ENCODE results near the gene SHISA9. TPM values are rescaled to one million over a fixed set of nuclear protein-coding genes. Genes with fewer than 3 reads are reported as not detected.
A peak's percentile ranks its signal among the peaks of the same experiment; 100 is the strongest.

Gene SHISA9
- total RNA-seq, 1 donor from 2014 or later: 2.5 TPM

GRCh38 chr16:13189250-13189649, 287.9 kb downstream of the SHISA9 start:
- H3K9ac ChIP-seq: no peak overlapping the region
- Mint-ChIP-seq H3K4me3 (no peak overlapping the region), H3K4me1 (peaks cover 16% of the 10 kb centered on the region), H3K36me3 (no peaks in the 10 kb centered on the region), H3K27ac (no peak overlapping the region), H3K9me3 (peaks cover 2% of the 10 kb centered on the region), H3K27me3 (ENCODE audit: insufficient read depth, low read depth) (peaks cover 2% of the 10 kb centered on the region)
- no peaks in the 10 kb centered on the region for H3K79me2 ChIP-seq (ENCODE audit: low read depth)
- H2AFZ ChIP-seq (replicated peaks): no peak overlapping the region
- peaks cover 4% of the 10 kb centered on the region for H3K4me1 ChIP-seq
- H3K9me3 ChIP-seq (ENCODE audit: low read depth): no peaks in the 10 kb centered on the region
- no peaks in the 10 kb centered on the region for H3K36me3 ChIP-seq
- no peak overlapping the region for H3K4me2 ChIP-seq
- H3K27me3 ChIP-seq: no peaks in the 10 kb centered on the region
- TF ChIP-seq EZH2 (IDR thresholded peaks at IDR 0.05) (no peak), CTCF (IDR thresholded peaks at IDR 0.05) (no peak), EZH2phosphoT487 (IDR thresholded peaks at IDR 0.05) (no peak)
- no peaks in the 10 kb centered on the region for H4K20me1 ChIP-seq (ENCODE audit: low read depth)
- no peaks in the 10 kb centered on the region for H3F3A ChIP-seq (ENCODE audit: low read depth)
- H3K27ac ChIP-seq: no peak overlapping the region
- no peak for DNase-seq (ENCODE audit: low spot score)
- H3K4me3 ChIP-seq: no peak overlapping the region

GRCh38 chr16:13193721-13194120, 292.3 kb downstream of the SHISA9 start:
- Mint-ChIP-seq H3K4me1 (peaks cover 7% of the 10 kb centered on the region), H3K27ac (no peak overlapping the region), H3K9me3 (peaks cover 2% of the 10 kb centered on the region), H3K27me3 (ENCODE audit: insufficient read depth, low read depth) (peaks cover 2% of the 10 kb centered on the region), H3K36me3 (no peaks in the 10 kb centered on the region), H3K4me3 (peak overlapping the region; percentile 7)
- Histone ChIP-seq H3K79me2 (ENCODE audit: low read depth) (no peaks in the 10 kb centered on the region), H3F3A (ENCODE audit: low read depth) (no peaks in the 10 kb centered on the region), H3K9me3 (ENCODE audit: low read depth) (no peaks in the 10 kb centered on the region), H4K20me1 (ENCODE audit: low read depth) (no peaks in the 10 kb centered on the region), H3K9ac (no peak overlapping the region), H3K27me3 (no peaks in the 10 kb centered on the region), H3K4me2 (no peak overlapping the region), H3K36me3 (no peaks in the 10 kb centered on the region), H3K4me3 (no peak overlapping the region), H2AFZ (replicated peaks) (no peak overlapping the region), H3K4me1 (peaks cover 4% of the 10 kb centered on the region), H3K27ac (no peak overlapping the region)
- no peak for DNase-seq (ENCODE audit: low spot score)
- TF ChIP-seq EZH2 (IDR thresholded peaks at IDR 0.05) (no peak), CTCF (IDR thresholded peaks at IDR 0.05) (no peak), EZH2phosphoT487 (IDR thresholded peaks at IDR 0.05) (no peak)

- DNase-seq (ENCODE audit: low spot score): no peak
- no peak overlapping the region for H3K27ac Mint-ChIP-seq
- Histone ChIP-seq H3K27me3 (no peaks in the 10 kb centered on the region), H3F3A (ENCODE audit: low read depth) (no peaks in the 10 kb centered on the region), H3K4me3 (no peak overlapping the region), H3K36me3 (no peaks in the 10 kb centered on the region), H3K27ac (no peak overlapping the region), H2AFZ (replicated peaks) (no peak overlapping the region), H3K79me2 (ENCODE audit: low read depth) (no peaks in the 10 kb centered on the region), H3K4me1 (peaks cover 4% of the 10 kb centered on the region), H3K9me3 (ENCODE audit: low read depth) (no peaks in the 10 kb centered on the region), H3K4me2 (no peak overlapping the region), H4K20me1 (ENCODE audit: low read depth) (no peaks in the 10 kb centered on the region), H3K9ac (no peak overlapping the region)
- H3K36me3 Mint-ChIP-seq: no peaks in the 10 kb centered on the region
- H3K27me3 Mint-ChIP-seq (ENCODE audit: insufficient read depth, low read depth): peaks cover 4% of the 10 kb centered on the region
- no peak for TF ChIP-seq EZH2phosphoT487 (IDR thresholded peaks at IDR 0.05)
- TF ChIP-seq CTCF (IDR thresholded peaks at IDR 0.05): no peak
- TF ChIP-seq EZH2 (IDR thresholded peaks at IDR 0.05): no peak
- no peak overlapping the region for H3K4me3 Mint-ChIP-seq
- peaks cover 2% of the 10 kb centered on the region for H3K9me3 Mint-ChIP-seq
- H3K4me1 Mint-ChIP-seq: peaks cover 3% of the 10 kb centered on the region
These were observed 293.4 kb downstream of the SHISA9 start for GRCh38 chr16:13194766-13195165.

Data from neural progenitor cell (in vitro differentiated cells).